ENCODE measurements around the gene NLN. TPM values are rescaled to one million over a fixed set of nuclear protein-coding genes. Genes with fewer than 3 reads are reported as not detected.
"Not testable (repeated sequence)": the region's sequence is repeated elsewhere in the genome, so short reads cannot be mapped to it uniquely, and the experiment has no call there.

NLN gene
- total RNA-seq, 4 donors from 2014 or later, result 2.2 to 17.3 (median 9.8) TPM

- Histone ChIP-seq H3K4me1 (no peaks in the 10 kb centered on the region), H3K36me3 (no peaks in the 10 kb centered on the region)
- TF ChIP-seq, protein P1, sequence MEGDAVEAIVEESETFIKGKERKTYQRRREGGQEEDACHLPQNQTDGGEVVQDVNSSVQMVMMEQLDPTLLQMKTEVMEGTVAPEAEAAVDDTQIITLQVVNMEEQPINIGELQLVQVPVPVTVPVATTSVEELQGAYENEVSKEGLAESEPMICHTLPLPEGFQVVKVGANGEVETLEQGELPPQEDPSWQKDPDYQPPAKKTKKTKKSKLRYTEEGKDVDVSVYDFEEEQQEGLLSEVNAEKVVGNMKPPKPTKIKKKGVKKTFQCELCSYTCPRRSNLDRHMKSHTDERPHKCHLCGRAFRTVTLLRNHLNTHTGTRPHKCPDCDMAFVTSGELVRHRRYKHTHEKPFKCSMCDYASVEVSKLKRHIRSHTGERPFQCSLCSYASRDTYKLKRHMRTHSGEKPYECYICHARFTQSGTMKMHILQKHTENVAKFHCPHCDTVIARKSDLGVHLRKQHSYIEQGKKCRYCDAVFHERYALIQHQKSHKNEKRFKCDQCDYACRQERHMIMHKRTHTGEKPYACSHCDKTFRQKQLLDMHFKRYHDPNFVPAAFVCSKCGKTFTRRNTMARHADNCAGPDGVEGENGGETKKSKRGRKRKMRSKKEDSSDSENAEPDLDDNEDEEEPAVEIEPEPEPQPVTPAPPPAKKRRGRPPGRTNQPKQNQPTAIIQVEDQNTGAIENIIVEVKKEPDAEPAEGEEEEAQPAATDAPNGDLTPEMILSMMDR (IDR thresholded peaks at IDR 0.05), result no peak
- no peak for TF ChIP-seq POLR2A (IDR thresholded peaks at IDR 0.05)
These were observed 111.8 kb downstream of the NLN start for GRCh38 chr5:65833780-65834179.

GRCh38 chr5:65834306-65834705 lies 112.3 kb downstream of the NLN start:
- DNase-seq, result no peak
- no peaks in the 10 kb centered on the region for H3K27me3 ChIP-seq
- H3K27ac ChIP-seq, result no peak overlapping the region
- H3K36me3 ChIP-seq, result no peaks in the 10 kb centered on the region
- no peaks in the 10 kb centered on the region for H3K9me3 ChIP-seq
- TF ChIP-seq, protein P1 (IDR thresholded peaks at IDR 0.05), result no peak
- no peak for TF ChIP-seq POLR2A (IDR thresholded peaks at IDR 0.05)
- H3K4me1 ChIP-seq, result no peaks in the 10 kb centered on the region
- H3K4me3 ChIP-seq, result no peak overlapping the region

More at GRCh38 chr5:65833780-65834179, 111.8 kb downstream of the NLN start:
- Histone ChIP-seq H3K27me3 (no peaks in the 10 kb centered on the region), H3K27ac (no peak overlapping the region), H3K4me3 (no peak overlapping the region), H3K9me3 (no peaks in the 10 kb centered on the region)
- DNase-seq, result no peak

DNA sequence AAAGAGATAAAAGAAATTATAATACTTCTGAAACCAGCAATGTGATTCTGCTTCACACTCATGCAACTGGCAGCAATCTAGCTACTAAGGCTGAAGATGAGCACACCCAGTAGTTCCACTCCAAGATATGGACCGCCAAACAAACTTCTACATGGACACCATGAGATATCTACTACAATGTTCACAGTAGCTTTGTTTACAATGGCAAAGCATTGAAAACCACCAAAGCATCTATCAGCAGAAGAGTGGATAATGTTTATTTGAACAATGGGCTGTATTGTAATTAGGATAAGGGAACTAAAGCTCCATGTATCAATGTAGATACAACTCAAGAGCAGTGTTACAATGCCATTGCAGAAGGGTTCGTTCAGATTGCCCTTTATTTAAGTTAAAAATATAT lies 113.2 kb downstream of the NLN start:
- Histone ChIP-seq H3K4me1 (no peaks in the 10 kb centered on the region), H3K4me3 (no peak overlapping the region), H3K36me3 (no peaks in the 10 kb centered on the region), H3K9me3 (no peaks in the 10 kb centered on the region), H3K27ac (no peak overlapping the region), H3K27me3 (no peaks in the 10 kb centered on the region)
- TF ChIP-seq, protein P1 (IDR thresholded peaks at IDR 0.05), result no peak
- no peak for TF ChIP-seq POLR2A (IDR thresholded peaks at IDR 0.05)
- no peak for DNase-seq

DNA sequence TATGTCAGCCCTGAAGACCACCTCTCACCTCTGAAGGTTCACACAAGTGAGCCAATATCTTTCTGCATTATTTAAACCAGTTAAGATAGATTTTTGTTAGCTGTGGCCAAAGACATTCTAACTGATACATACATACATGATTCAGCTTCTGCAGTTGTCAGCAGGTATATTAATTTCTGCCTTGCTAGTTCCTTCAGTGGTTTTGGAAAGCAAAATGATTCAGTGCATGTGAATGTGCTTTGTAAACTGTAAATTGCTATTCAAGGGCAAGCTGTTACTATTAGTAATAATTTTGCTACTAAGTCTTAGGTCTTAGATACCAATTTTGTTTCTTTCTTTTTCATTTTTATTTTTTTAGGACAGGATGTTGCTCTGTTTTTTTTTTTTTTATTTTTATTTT lies 115.1 kb downstream of the NLN start:
- no peaks in the 10 kb centered on the region for H3K36me3 ChIP-seq
- TF ChIP-seq, protein P1 (IDR thresholded peaks at IDR 0.05), result no peak
- no peak for TF ChIP-seq POLR2A (IDR thresholded peaks at IDR 0.05)
- no peak for DNase-seq
- no peaks in the 10 kb centered on the region for H3K27me3 ChIP-seq
- no peak overlapping the region for H3K4me3 ChIP-seq
- H3K4me1 ChIP-seq, result no peaks in the 10 kb centered on the region
- H3K9me3 ChIP-seq, result no peaks in the 10 kb centered on the region
- no peak overlapping the region for H3K27ac ChIP-seq

DNA sequence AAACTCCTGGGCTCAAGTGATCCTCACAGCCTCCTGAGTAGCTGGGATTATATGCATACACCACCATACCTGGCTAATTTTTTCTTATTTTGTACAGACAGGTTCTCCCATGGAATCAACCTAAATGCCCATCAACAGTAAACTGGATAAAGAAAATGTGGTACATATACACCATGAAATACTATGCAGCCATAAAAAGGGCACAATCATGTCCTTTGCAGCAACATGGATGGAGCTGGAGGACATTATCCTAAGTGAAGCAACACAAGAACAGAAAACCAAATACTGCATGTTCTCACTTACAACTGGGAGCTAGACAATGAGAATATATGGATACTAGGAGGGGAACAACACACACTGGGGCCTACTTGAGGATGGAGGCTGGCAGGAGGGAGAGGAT lies 117.2 kb downstream of the NLN start:
- H3K36me3 ChIP-seq, H3K4me3 ChIP-seq, DNase-seq, H3K4me1 ChIP-seq, H3K9me3 ChIP-seq, H3K27me3 ChIP-seq, H3K27ac ChIP-seq: not testable (repeated sequence)

- Histone ChIP-seq H3K4me3 (no peak overlapping the region), H3K27me3 (no peaks in the 10 kb centered on the region), H3K4me1 (no peaks in the 10 kb centered on the region), H3K9me3 (no peaks in the 10 kb centered on the region), H3K27ac (no peak overlapping the region), H3K36me3 (no peaks in the 10 kb centered on the region)
- no peak for DNase-seq
- TF ChIP-seq POLR2A (IDR thresholded peaks at IDR 0.05), result no peak
- TF ChIP-seq, protein P1 (IDR thresholded peaks at IDR 0.05), result no peak
These were observed 118.1 kb downstream of the NLN start for GRCh38 chr5:65840071-65840470.

DNA sequence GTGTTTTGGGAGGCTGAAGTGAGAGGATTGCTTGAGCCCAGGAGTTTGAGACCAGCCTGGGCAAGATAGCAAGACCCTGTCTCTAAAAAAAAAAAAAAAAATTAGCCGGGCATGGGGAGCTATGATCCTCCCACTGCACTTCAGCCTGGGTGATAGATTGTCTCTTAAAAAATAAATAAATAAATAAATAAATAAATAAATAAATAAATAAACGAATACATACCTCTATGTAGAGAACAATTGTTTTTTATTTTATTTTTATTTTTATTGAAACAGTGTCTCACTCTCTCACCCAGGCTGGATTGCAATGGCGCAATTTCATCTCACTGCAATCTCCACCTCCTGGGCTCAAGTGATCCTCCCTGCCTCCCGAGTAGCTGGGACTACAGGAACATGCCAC lies 122.8 kb downstream of the NLN start:
- H3K4me1 ChIP-seq, H3K27me3 ChIP-seq, H3K9me3 ChIP-seq, DNase-seq, H3K36me3 ChIP-seq, H3K27ac ChIP-seq, H3K4me3 ChIP-seq: not testable (repeated sequence)

Measured in Peyer's patch (tissue), 4 donors.